GM21381 (cell line): ENCODE measurements around the gene ARL4A.
"Not testable (repeated sequence)": the region's sequence is repeated elsewhere in the genome, so short reads cannot be mapped to it uniquely, and the experiment has no call there.

Source experiments
- ATAC-seq: cut with Tn5 transposase; IDR thresholded peaks from one replicate; pipeline ENCODE4 v1.9.1; 2021; ENCODE audit warnings: mild to moderate bottlenecking, moderate library complexity; ENCODE audit not compliant: unreplicated experiment

Gene ARL4A

DNA sequence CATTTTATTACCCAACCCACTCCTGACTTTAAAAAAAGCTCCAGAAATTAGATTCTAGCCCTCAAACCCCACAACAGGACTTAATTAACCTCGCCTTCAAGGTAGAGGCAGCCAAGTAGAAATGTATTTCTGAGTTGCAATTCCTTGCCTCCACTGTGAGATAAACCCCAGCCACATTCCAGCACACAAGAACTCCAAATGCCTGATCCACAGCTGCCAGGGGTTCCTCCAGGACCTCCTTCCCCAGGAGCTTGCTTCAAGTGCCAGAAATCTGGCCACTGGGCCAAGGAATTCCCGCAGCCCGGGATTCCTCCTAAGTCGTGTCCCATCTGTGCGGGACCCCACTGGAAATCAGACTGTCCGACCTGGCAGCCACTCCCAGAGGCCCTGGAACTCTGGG lies 25.9 kb upstream of the ARL4A start:
- no peak for ATAC-seq

DNA sequence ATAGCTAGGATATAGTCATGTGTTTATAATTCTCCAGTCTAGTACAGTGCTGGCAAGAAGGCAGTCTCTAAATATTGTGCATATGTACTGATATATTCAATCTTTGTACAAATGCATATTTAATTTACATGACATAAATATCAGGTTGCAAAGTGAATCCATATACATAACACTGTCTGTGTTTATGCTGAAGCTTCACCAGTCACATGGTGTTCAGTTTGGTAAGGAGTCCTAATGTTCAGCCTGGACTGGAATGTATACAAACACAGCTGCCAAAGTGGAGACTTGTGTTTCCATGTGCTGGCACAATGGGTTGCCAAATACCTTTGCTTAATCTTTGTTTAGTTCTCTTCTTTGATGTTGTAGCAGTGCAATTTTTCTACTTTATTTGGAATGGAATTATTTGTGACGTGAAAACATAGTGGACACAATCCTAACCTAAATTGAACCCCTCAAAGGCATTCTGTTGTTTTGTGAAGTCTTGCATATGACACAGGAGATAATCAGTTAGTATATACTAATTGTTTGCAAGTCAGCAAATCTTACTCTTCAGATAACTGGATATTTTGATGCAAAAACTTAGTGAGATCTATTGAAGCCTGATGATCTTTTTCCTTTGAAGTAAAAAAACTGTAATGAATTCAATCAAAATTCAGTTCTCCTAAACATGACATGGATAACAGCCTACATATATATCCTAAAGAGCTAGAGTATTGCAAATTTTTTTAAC lies 17.3 kb upstream of the ARL4A start:
- ATAC-seq = no peak

DNA sequence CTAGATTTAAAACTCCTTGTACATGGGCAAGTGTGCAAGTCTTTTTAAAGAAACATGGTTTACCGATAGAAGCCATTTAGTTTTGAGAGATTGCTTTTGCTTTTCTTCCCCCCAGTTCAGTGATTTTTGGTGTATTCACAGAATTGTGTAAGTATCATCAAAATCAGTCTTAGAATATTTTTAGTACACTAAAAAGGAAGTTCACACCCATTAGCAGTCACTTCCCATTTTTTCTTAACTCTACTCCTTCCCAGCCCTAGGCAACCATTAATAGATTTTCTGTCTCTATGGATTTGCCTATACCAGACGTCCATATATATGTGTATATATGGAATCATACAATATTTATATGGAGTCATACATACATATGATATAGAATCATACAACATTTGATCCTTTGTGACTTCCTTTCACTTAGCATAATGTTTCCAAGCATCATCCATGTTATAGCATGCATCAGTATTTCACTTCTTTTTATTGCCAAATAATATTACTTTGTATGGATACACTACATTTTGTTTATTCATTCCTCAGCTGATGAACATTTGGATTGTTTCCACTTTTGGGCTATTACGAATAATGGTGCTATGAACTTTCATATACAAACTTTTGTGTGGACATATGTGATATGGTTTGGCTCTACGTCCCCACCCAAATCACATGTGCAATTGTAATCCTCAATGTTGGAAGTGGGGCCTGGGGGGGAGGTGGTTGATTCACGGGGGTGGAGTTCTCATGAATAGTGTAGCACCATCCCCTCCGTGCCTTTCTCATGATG lies 16.5 kb upstream of the ARL4A start:
- ATAC-seq = no peak

- not testable (repeated sequence) for ATAC-seq
These were observed 14.0 kb upstream of the ARL4A start for GRCh38 chr7:12673436-12673835.

GRCh38 chr7:12674053-12674452 lies 13.4 kb upstream of the ARL4A start:
- ATAC-seq = no peak

GRCh38 chr7:12674861-12675260 lies 12.6 kb upstream of the ARL4A start:
- no peak for ATAC-seq

GRCh38 chr7:12683678-12684585 lies 3.5 kb upstream of the ARL4A start:
- ATAC-seq = no peak

GRCh38 chr7:12684733-12685132 lies 2.7 kb upstream of the ARL4A start:
- no peak for ATAC-seq

DNA sequence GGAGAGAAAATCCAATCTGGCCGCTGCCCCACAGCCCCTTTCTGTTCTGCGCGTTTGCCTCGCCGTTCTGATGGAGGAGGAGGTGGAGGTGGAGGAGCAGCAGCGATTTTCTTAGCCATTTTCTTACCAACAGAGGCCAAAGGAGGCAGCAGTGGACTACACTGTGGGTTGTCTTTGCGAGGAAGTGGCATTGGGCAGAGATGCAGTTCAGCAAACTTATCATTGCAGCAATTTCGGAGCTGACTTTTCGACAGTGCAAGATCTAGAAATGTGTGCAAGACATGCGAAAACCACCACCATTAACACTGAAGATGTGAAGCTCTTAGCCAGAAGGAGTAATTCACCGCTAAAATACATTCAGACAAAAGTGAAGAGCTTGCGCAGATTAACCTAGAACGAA lies 1.9 kb upstream of the ARL4A start:
- ATAC-seq = no peak

GRCh38 chr7:12686234-12686890 lies 1.1 kb upstream of the ARL4A start:
- ATAC-seq = peak; percentile 83

DNA sequence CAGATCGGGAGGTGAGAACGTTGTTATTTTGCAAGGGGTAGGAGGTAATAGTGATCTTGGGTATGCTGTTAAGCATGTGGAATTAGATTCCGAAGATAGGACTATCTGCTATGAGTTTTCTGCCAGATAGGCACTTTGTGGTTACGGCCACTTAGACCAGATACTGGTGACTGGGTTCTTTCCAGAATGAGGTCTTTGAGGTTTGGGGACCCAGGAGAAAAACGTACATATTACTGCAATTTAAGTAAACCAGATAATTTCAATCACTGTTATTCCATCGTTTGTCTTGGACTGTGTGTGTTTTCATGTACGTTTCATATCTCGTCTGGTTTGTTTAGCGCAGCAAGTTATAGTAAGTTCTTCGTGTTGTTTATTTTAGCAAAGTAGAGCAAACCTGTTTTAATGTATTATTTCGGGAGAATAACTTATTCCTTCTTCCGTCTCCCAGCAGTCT lies 312 bp downstream of the ARL4A start:
- ATAC-seq = no peak

- ATAC-seq = not testable (repeated sequence)
These were observed 1.2 kb downstream of the ARL4A start for GRCh38 chr7:12688485-12689170.

- ATAC-seq = no peak
These were observed 2.0 kb downstream of the ARL4A start for GRCh38 chr7:12689451-12689850.

- no peak for ATAC-seq
These were observed 2.8 kb downstream of the ARL4A start for GRCh38 chr7:12690041-12690878.

GRCh38 chr7:12691388-12691787 lies 4.0 kb downstream of the ARL4A start:
- ATAC-seq = not testable (repeated sequence)

DNA sequence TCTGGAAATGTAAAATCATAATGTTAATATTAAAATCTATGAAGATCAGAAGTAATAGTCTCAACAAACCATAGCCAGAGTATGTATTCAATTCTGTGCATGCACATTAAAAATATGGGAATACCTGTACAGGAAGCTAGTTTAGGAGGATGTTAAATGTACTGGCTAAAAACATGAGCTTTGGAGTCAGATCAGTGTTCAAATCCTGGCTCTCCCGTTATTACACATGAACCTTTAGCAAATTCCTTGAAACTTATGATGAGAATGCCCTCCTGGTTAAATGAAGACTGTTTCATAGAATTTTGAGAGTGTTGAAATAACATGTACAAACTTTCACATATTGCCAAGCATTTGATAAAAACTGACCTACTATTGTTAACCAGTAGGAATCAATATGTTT lies 4.6 kb downstream of the ARL4A start:
- ATAC-seq = no peak

DNA sequence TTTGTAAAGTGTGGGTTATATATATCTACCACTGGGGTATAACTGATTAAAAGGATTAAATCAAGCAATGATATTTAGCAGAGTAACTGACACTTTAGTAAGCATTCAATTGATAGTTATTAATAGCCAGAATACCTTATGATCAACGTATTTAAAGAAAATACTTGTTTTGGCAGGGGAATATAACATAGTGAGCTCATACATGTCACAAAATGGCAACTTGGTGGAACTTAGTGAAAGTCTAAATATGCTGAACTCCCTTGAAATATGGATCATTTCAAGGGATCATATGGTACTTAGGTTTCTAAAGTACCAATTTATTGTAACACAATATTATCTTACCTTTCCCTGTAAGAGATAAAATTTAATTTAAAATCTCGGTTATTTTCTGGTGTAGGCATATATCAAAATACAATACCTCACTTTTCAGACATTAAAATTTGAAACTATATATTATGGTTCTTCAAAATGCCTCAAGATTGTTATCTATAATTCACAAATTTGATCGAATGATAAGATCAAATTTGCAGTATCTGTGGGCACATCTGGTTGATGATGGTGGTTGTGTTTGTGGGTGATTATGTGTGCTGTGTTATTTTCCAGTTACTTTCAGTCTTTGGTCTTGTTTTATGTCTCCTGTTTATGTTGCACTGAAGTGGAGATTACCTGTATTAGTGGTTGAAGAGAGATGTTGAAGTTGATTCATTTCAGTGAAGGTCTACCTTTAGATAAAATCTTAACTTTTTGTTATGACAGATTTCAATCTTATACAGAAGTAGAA lies 5.2 kb downstream of the ARL4A start:
- no peak for ATAC-seq

GRCh38 chr7:12694817-12695216 lies 7.4 kb downstream of the ARL4A start:
- no peak for ATAC-seq
